ENCODE measurements around the gene CYP19A1. TPM values are rescaled to one million over a fixed set of nuclear protein-coding genes. Genes with fewer than 3 reads are reported as not detected.
"Not testable (repeated sequence)": the region's sequence is repeated elsewhere in the genome, so short reads cannot be mapped to it uniquely, and the experiment has no call there.

Gene CYP19A1
- total RNA-seq, 1 donor from 2014 or later, result not detected

GRCh38 chr15:51262463-51262862 lies 75.9 kb downstream of the CYP19A1 start:
- no peak for TF ChIP-seq CTCF (IDR thresholded peaks at IDR 0.05; ENCODE audit: unreplicated experiment)
- Mint-ChIP-seq H3K4me3 (no peak overlapping the region), H3K9me3 (no peaks in the 10 kb centered on the region), H3K36me3 (no peaks in the 10 kb centered on the region), H3K27ac (no peak overlapping the region), H3K27me3 (ENCODE audit: low read depth) (peaks cover 6% of the 10 kb centered on the region), H3K4me1 (peaks cover 9% of the 10 kb centered on the region)
- no peak for DNase-seq (ENCODE audit: low spot score in 2 of 2, unreplicated experiment in 2 of 2)

GRCh38 chr15:51261113-51261512 lies 77.3 kb downstream of the CYP19A1 start:
- not testable (repeated sequence) for H3K27me3 Mint-ChIP-seq (ENCODE audit: low read depth); H3K36me3 Mint-ChIP-seq; H3K4me3 Mint-ChIP-seq; H3K27ac Mint-ChIP-seq; DNase-seq (ENCODE audit: low spot score in 2 of 2, unreplicated experiment in 2 of 2); H3K9me3 Mint-ChIP-seq; H3K4me1 Mint-ChIP-seq

DNA sequence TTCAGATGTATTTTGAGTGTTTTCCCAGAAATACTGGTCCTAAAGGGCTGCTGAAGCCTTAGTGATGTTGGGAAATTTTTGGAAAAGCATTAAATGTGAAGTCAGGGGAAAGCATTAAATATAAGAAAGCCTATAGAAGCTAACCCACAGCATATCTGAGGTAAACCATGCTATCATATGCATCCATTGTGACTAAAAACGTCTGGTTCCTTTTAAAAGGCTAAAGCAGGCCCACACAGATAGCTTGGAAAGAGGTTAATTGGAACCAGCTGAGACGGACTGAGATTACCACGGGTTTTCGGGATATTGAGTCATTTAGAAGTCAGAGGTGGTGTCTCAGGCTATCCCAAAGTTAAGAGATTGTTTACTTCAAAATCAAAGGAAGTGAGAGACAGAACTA lies 78.2 kb downstream of the CYP19A1 start:
- H3K27me3 Mint-ChIP-seq (ENCODE audit: low read depth), result peaks cover 4% of the 10 kb centered on the region
- H3K4me3 Mint-ChIP-seq, result no peak overlapping the region
- H3K27ac Mint-ChIP-seq, result no peak overlapping the region
- no peaks in the 10 kb centered on the region for H3K36me3 Mint-ChIP-seq
- no peaks in the 10 kb centered on the region for H3K9me3 Mint-ChIP-seq
- DNase-seq (ENCODE audit: low spot score in 2 of 2, unreplicated experiment in 2 of 2), result no peak
- peaks cover 3% of the 10 kb centered on the region for H3K4me1 Mint-ChIP-seq
- no peak for TF ChIP-seq CTCF (IDR thresholded peaks at IDR 0.05; ENCODE audit: unreplicated experiment)

- TF ChIP-seq CTCF (IDR thresholded peaks at IDR 0.05; ENCODE audit: unreplicated experiment), result no peak
- Mint-ChIP-seq H3K4me1 (peaks cover 3% of the 10 kb centered on the region), H3K4me3 (no peak overlapping the region), H3K9me3 (no peaks in the 10 kb centered on the region), H3K27ac (no peak overlapping the region), H3K27me3 (ENCODE audit: low read depth) (peaks cover 4% of the 10 kb centered on the region), H3K36me3 (no peaks in the 10 kb centered on the region)
- no peak for DNase-seq (ENCODE audit: low spot score in 2 of 2, unreplicated experiment in 2 of 2)
Observed at GRCh38 chr15:51255533-51255932, 82.9 kb downstream of the CYP19A1 start.

GRCh38 chr15:51253366-51253765 lies 85.0 kb downstream of the CYP19A1 start:
- no peaks in the 10 kb centered on the region for H3K36me3 Mint-ChIP-seq
- no peaks in the 10 kb centered on the region for H3K9me3 Mint-ChIP-seq
- no peak for TF ChIP-seq CTCF (IDR thresholded peaks at IDR 0.05; ENCODE audit: unreplicated experiment)
- DNase-seq (ENCODE audit: low spot score in 2 of 2, unreplicated experiment in 2 of 2), result no peak
- H3K27ac Mint-ChIP-seq, result no peak overlapping the region
- peaks cover 5% of the 10 kb centered on the region for H3K27me3 Mint-ChIP-seq (ENCODE audit: low read depth)
- no peak overlapping the region for H3K4me3 Mint-ChIP-seq
- H3K4me1 Mint-ChIP-seq, result no peaks in the 10 kb centered on the region

DNA sequence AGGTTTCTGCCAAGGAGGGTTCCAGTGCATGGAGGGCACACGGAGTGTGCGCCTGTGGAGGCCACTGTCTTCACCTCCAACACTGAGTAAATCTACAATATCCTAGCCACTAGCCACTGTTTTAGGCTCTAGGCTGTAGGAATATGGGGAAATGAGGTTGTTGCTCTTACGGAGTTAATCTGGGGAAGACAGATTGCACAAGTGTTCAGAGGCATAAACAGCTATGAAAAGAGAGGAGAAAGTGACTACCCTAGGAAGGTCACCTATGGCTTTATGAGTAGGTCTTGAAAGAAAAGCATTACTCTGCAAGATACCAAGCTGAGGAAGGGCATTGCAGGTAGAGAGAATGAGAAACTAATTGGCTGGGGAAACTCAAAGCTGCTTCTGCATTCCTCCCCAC lies 85.7 kb downstream of the CYP19A1 start:
- Mint-ChIP-seq H3K36me3 (no peaks in the 10 kb centered on the region), H3K9me3 (no peaks in the 10 kb centered on the region), H3K4me3 (no peak overlapping the region), H3K27ac (no peak overlapping the region), H3K27me3 (ENCODE audit: low read depth) (peaks cover 3% of the 10 kb centered on the region), H3K4me1 (no peaks in the 10 kb centered on the region)
- TF ChIP-seq CTCF (IDR thresholded peaks at IDR 0.05; ENCODE audit: unreplicated experiment), result no peak
- DNase-seq (ENCODE audit: low spot score in 2 of 2, unreplicated experiment in 2 of 2), result no peak

Measured in mesothelial cell of epicardium (in vitro differentiated cells).